Uterus (tissue), 4 donors: ENCODE results near the gene SH3BGRL2. TPM values are rescaled to one million over a fixed set of nuclear protein-coding genes. Genes with fewer than 3 reads are reported as not detected.

Experiments
- DNase-seq, 2 donors: peaks; one replicate each; pipeline ENCODE4 v3.0.0-alpha.2; 2019 to 2020
- H3K27ac ChIP-seq, 2 donors: fragments of 200-600 bp; sonication (generic); 1 replicate in 1 of 2; 2 replicates in 1 of 2; pipeline ENCODE4 v1.5.1; 2016 to 2018
- H3K27me3 ChIP-seq, 2 donors: fragments of 200-600 bp; sonication (generic); one replicate each; pipeline ENCODE4 v1.5.1; 2018 to 2019; ENCODE audit warnings: control low read depth in 1 of 2
- H3K36me3 ChIP-seq, 2 donors: fragments of 200-600 bp; sonication (generic); one replicate each; pipeline ENCODE4 v1.5.1; 2019; ENCODE audit warnings: control low read depth in 1 of 2
- H3K4me1 ChIP-seq, 2 donors: fragments of 200-600 bp; sonication (generic); one replicate each; pipeline ENCODE4 v1.5.1; 2018 to 2019; ENCODE audit warnings: control low read depth in 1 of 2
- H3K4me3 ChIP-seq, 2 donors: fragments of 200-600 bp; sonication (generic); 1 replicate in 1 of 2; 2 replicates in 1 of 2; pipeline ENCODE4 v1.5.1; 2018 to 2019; ENCODE audit warnings: mild to moderate bottlenecking in 1 of 2
- H3K9me3 ChIP-seq, 2 donors: fragments of 200-600 bp; sonication (generic); one replicate each; pipeline ENCODE4 v1.5.1; 2019; ENCODE audit warnings: control low read depth in 1 of 2
- CTCF ChIP-seq, 4 experiments: fragments of 200-600 bp in 2 of 4; fragments of 450-650 bp in 2 of 4; sonication (generic) in 2 of 4; IDR thresholded peaks; one replicate each; pipeline ENCODE4 v1.5.1; 2016 to 2019; ENCODE audit warnings: antibody characterized with exemption in 4 of 4, mild to moderate bottlenecking in 2 of 4, moderate library complexity in 1 of 4
- POLR2A ChIP-seq, 2 donors: fragments of 450-650 bp; IDR thresholded peaks; one replicate each; pipeline ENCODE4 v1.6.1; 2016; ENCODE audit warnings: antibody characterized with exemption in 2 of 2, mild to moderate bottlenecking in 1 of 2, moderate library complexity in 1 of 2
- intact Hi-C: fragments of 100-400 bp; cut with DNase I; formaldehyde crosslinking; loops from one replicate; pipeline ENCODE4 v1.15.1; 2023; ENCODE audit warnings: low total_unique reads
- total RNA-seq, 4 donors: library from RNA; depleted of rRNA in 3 of 4; stranded (reverse); fragments of >200 nt in 3 of 4; gene quantifications; one replicate each; pipeline versions ENCODE4 v1.1.0 to v1.2.4, GENCODE V29; 2014 to 2023
- donor health status: DM: yes; HTN: yes; CAD: no.

Gene SH3BGRL2
- total RNA-seq, 4 donors from 2014 or later, result 24.6 to 53.2 (median 34.4) TPM

DNA sequence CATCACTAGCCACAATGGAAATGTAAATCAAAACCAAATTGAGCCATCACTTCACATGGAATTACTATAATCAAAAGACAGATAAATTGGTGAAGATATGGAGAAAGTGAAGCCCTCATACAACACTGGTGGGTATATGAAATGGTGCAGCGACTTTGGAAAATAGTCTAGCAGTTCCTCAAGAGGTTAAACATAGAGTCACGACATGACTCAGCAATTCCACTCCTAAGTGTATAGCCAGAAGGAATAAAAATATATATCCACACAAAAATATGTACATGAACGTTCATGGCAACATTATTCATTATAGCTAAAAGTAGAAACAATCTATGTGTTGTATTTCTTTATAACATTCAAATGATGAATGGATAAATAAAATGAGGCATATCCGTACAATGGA is 33.1 kb upstream of the SH3BGRL2 start:
- Histone ChIP-seq H3K27me3 (no peaks in the 10 kb centered on the region), H3K9me3 (no peaks in the 10 kb centered on the region), H3K27ac (no peak overlapping the region), H3K4me1 (no peaks in the 10 kb centered on the region), H3K36me3 (no peaks in the 10 kb centered on the region), H3K4me3 (no peak overlapping the region)
- TF ChIP-seq CTCF (IDR thresholded peaks at IDR 0.05), result no peak
- no peak for TF ChIP-seq POLR2A (IDR thresholded peaks at IDR 0.05)
- no peak for DNase-seq
- intact Hi-C loops, result no loop called here

- DNase-seq, result no peak
- H3K4me1 ChIP-seq, result no peaks in the 10 kb centered on the region
- no peaks in the 10 kb centered on the region for H3K9me3 ChIP-seq
- no peak overlapping the region for H3K27ac ChIP-seq
- intact Hi-C loops, result no loop called here
- H3K4me3 ChIP-seq, result no peak overlapping the region
- no peaks in the 10 kb centered on the region for H3K27me3 ChIP-seq
- no peak for TF ChIP-seq POLR2A (IDR thresholded peaks at IDR 0.05)
- TF ChIP-seq CTCF (IDR thresholded peaks at IDR 0.05), result no peak
- no peaks in the 10 kb centered on the region for H3K36me3 ChIP-seq
Observed at GRCh38 chr6:79599725-79600259, 31.3 kb upstream of the SH3BGRL2 start.

- Histone ChIP-seq H3K27me3 (no peaks in the 10 kb centered on the region), H3K9me3 (no peaks in the 10 kb centered on the region), H3K27ac (no peak overlapping the region), H3K36me3 (no peaks in the 10 kb centered on the region), H3K4me3 (no peak overlapping the region), H3K4me1 (no peaks in the 10 kb centered on the region)
- TF ChIP-seq POLR2A (IDR thresholded peaks at IDR 0.05), result no peak
- TF ChIP-seq CTCF (IDR thresholded peaks at IDR 0.05), result no peak
- no peak for DNase-seq
- intact Hi-C loops, result no loop called here
Observed at GRCh38 chr6:79600313-79600712, 30.8 kb upstream of the SH3BGRL2 start.

DNA sequence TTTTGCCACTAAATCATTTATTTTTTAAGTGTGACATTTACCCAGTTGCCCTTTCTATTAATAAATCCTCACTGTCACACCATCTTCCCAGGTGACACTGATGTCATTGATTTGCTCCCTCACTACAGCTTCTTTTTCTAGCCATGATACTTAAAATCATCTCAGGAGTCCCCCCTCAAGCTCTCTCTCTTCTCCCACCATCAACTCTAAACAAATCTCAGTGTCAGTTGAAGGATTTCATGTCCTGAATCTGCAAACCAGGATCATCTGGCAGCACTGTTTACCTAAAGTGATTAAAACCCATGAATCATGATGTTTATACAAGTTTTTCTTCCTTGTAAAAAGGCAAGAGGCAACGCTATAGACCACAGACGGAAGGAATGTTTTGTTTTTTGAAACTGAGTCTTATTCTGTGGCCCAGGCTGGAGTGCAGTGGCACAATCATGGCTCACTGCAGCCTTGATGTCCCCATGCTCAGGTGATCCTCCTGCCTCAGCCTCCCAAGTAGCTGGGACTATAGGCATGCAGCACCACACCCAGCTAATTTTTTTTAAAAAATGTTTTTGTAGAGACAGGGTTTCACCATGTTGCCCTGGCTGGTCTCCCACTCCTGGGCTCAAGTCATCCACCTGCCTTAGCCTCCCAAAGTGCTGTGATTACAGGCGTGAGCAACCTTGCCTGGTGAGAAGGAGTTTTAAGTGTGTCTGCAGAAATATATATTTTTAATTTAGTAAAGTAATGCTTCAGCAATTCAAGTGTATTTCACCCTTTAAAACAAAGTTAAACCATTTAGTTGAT is 30.1 kb upstream of the SH3BGRL2 start:
- Histone ChIP-seq H3K27ac (no peak overlapping the region), H3K36me3 (no peaks in the 10 kb centered on the region), H3K9me3 (no peaks in the 10 kb centered on the region), H3K4me3 (no peak overlapping the region), H3K4me1 (no peaks in the 10 kb centered on the region), H3K27me3 (no peaks in the 10 kb centered on the region)
- no peak for DNase-seq
- intact Hi-C loops, result no loop called here
- TF ChIP-seq CTCF (IDR thresholded peaks at IDR 0.05) (no peak), POLR2A (IDR thresholded peaks at IDR 0.05) (no peak)

GRCh38 chr6:79602859-79603258 is 28.3 kb upstream of the SH3BGRL2 start:
- no peak for TF ChIP-seq CTCF (IDR thresholded peaks at IDR 0.05)
- TF ChIP-seq POLR2A (IDR thresholded peaks at IDR 0.05), result no peak
- no peak for DNase-seq
- H3K36me3 ChIP-seq, result no peaks in the 10 kb centered on the region
- no peaks in the 10 kb centered on the region for H3K9me3 ChIP-seq
- intact Hi-C loops, result no loop called here
- H3K4me3 ChIP-seq, result no peak overlapping the region
- H3K27ac ChIP-seq, result no peak overlapping the region
- no peaks in the 10 kb centered on the region for H3K4me1 ChIP-seq
- H3K27me3 ChIP-seq, result no peaks in the 10 kb centered on the region
